Vagina (tissue), 2 donors: Measurements from ENCODE around the gene CORO1A. TPM values are rescaled to one million over a fixed set of nuclear protein-coding genes. Genes with fewer than 3 reads are reported as not detected.
"Not testable (repeated sequence)": the region's sequence is repeated elsewhere in the genome, so short reads cannot be mapped to it uniquely, and the experiment has no call there.

Experiments used
- DNase-seq, 2 donors: peaks; one replicate each; pipeline ENCODE4 v3.0.0-alpha.2; 2017; ENCODE audit errors: extremely low spot score in 2 of 2
- H3K27ac ChIP-seq: fragments of 200-600 bp; sonication (generic); one replicate; pipeline ENCODE4 v1.5.1; 2019
- H3K27me3 ChIP-seq: fragments of 200-600 bp; sonication (generic); one replicate; pipeline ENCODE4 v1.5.1; 2019
- H3K36me3 ChIP-seq, 2 donors: fragments of 200-600 bp; sonication (generic); one replicate each; pipeline ENCODE4 v1.5.1; 2017 to 2019
- H3K4me1 ChIP-seq: fragments of 200-600 bp; sonication (generic); one replicate; pipeline ENCODE4 v1.5.1; 2019
- H3K4me3 ChIP-seq, 2 donors: fragments of 200-600 bp; sonication (generic); 1 replicate in 1 of 2; 2 replicates in 1 of 2; pipeline ENCODE4 v1.5.1; 2016 to 2019
- H3K9me3 ChIP-seq: fragments of 200-600 bp; sonication (generic); one replicate; pipeline ENCODE4 v1.5.1; 2019
- POLR2A ChIP-seq, 2 donors: fragments of 450-650 bp; IDR thresholded peaks; one replicate each; pipeline ENCODE4 v1.6.1; 2017; ENCODE audit warnings: antibody characterized with exemption in 2 of 2, mild to moderate bottlenecking in 2 of 2, moderate library complexity in 2 of 2
- POLR2AphosphoS5 ChIP-seq, 2 donors: sonication (generic); formaldehyde crosslinking; IDR thresholded peaks; one replicate each; pipeline ENCODE4 v1.9.0; 2017; ENCODE audit warnings: antibody characterized with exemption in 2 of 2, mild to moderate bottlenecking in 2 of 2, low read depth in 1 of 2; ENCODE audit not compliant: insufficient read depth in 1 of 2
- intact Hi-C: fragments of 100-400 bp; cut with DNase I; formaldehyde crosslinking; loops from one replicate; pipeline ENCODE4 v1.15.1; 2023
- total RNA-seq: library from RNA; depleted of rRNA; stranded (reverse); fragments of >200 nt; gene quantifications from one replicate; pipeline ENCODE4 v1.2.3, GENCODE V29; 2016
- TF ChIP-seq, protein P1 (sequence below), 3 experiments: fragments of 450-650 bp in 2 of 3; fragments of 200-600 bp in 1 of 3; sonication (generic) in 1 of 3; IDR thresholded peaks; one replicate each; pipeline ENCODE4 v1.5.1; 2017 to 2019; ENCODE audit warnings: antibody characterized with exemption in 3 of 3, mild to moderate bottlenecking in 2 of 3, moderate library complexity in 2 of 3

CORO1A gene
- total RNA-seq, 1 donor from 2014 or later, result 51.1 TPM

DNA sequence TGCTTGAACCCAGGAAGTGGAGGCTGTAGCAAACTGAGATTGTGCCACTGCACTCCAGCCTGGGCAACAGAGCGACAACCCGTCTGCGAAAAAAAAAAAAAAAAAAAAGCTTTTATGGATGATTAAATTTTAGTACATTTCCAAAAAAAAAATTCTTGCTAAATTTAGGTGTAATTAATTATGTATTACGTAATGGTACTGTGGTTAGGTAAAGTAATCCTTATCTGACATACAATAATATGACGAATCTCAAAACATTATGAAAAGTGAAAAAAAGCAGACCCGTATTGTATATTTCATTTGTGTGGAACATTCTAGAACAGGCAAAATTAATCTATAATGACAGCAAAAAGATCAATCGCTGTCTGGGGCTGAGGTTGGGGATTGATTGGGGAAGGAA, 10.3 kb upstream of the CORO1A start:
- no peak overlapping the region for H3K4me3 ChIP-seq
- H3K27me3 ChIP-seq, result no peaks in the 10 kb centered on the region
- H3K4me1 ChIP-seq, result no peaks in the 10 kb centered on the region
- H3K27ac ChIP-seq, result no peak overlapping the region
- intact Hi-C loops, result no loop called here
- no peak for DNase-seq
- H3K9me3 ChIP-seq, result no peaks in the 10 kb centered on the region
- H3K36me3 ChIP-seq, result no peaks in the 10 kb centered on the region
- TF ChIP-seq, protein P1, sequence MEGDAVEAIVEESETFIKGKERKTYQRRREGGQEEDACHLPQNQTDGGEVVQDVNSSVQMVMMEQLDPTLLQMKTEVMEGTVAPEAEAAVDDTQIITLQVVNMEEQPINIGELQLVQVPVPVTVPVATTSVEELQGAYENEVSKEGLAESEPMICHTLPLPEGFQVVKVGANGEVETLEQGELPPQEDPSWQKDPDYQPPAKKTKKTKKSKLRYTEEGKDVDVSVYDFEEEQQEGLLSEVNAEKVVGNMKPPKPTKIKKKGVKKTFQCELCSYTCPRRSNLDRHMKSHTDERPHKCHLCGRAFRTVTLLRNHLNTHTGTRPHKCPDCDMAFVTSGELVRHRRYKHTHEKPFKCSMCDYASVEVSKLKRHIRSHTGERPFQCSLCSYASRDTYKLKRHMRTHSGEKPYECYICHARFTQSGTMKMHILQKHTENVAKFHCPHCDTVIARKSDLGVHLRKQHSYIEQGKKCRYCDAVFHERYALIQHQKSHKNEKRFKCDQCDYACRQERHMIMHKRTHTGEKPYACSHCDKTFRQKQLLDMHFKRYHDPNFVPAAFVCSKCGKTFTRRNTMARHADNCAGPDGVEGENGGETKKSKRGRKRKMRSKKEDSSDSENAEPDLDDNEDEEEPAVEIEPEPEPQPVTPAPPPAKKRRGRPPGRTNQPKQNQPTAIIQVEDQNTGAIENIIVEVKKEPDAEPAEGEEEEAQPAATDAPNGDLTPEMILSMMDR (IDR thresholded peaks at IDR 0.05), result no peak
- TF ChIP-seq POLR2A (IDR thresholded peaks at IDR 0.05), result no peak
- TF ChIP-seq POLR2AphosphoS5 (IDR thresholded peaks at IDR 0.05; ENCODE audit: insufficient read depth in 1 of 2, low read depth in 1 of 2), result no peak

DNA sequence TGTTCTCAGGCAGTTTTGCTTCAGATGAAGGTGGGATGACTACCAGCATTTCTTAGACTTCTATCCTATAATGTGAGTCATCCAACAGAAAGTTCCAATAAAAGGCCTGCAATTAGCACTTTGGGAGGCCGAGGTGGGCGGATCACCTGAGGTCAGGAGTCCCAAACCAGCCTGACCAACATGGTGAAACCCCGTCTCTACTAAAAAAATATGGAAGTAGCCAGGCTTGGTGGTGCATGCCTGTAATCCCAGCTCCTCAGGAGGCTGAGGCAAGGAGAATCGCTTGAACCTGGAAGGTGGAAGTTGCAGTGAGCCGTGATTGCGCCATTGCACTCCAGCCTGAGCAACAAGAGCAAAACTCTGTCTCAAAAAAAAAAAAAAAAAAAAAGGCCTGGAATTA, 6.5 kb upstream of the CORO1A start:
- H3K4me3 ChIP-seq, H3K27ac ChIP-seq, intact Hi-C loops, H3K36me3 ChIP-seq, H3K9me3 ChIP-seq, DNase-seq, H3K4me1 ChIP-seq, H3K27me3 ChIP-seq: not testable (repeated sequence)

DNA sequence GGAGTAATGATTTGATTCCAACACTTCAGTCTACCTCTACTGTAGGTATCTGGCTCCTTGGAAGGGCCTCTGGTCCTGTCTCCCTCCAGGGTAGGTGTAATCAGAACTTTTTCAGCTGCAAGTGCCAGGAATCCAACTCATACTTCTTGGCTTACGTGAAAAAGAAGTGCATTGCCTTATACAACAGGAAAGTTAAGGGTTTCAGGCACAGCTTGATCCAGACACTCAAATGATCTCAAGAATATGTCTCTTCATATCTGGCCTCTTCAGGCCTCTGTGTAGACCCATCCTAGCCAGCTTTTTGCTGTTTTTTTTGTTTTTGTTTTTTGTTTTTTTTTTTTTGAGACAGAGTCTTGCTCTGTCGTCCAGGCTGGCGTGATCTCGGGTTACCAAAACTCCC, 4.2 kb upstream of the CORO1A start:
- no peak overlapping the region for H3K4me3 ChIP-seq
- intact Hi-C loops, result no loop called here
- H3K4me1 ChIP-seq, result peaks cover 11% of the 10 kb centered on the region
- H3K9me3 ChIP-seq, result no peaks in the 10 kb centered on the region
- no peak overlapping the region for H3K27ac ChIP-seq
- DNase-seq, result no peak
- no peak for TF ChIP-seq POLR2A (IDR thresholded peaks at IDR 0.05)
- TF ChIP-seq, protein P1 (IDR thresholded peaks at IDR 0.05), result no peak
- no peak for TF ChIP-seq POLR2AphosphoS5 (IDR thresholded peaks at IDR 0.05; ENCODE audit: insufficient read depth in 1 of 2, low read depth in 1 of 2)
- no peaks in the 10 kb centered on the region for H3K36me3 ChIP-seq
- no peaks in the 10 kb centered on the region for H3K27me3 ChIP-seq

DNA sequence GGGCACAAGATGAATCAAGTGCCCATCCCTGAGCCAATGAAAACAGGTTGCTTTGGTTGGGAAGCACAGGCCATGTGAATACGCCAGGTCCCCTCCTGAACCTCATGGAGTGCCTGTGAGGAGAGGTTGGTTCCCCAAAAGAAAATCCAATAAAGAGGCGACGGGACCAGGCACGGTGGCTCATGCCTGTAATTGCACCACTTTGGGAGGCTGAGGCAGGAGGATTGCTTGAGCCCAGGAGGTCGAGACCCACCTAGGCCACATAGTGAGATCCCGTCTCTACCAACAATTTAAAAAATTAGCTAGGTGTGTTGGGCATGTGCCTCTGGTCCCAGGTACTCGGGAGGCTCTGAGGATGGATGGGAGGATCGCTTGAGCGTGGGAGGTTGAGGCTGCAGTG, 3.5 kb upstream of the CORO1A start:
- no peaks in the 10 kb centered on the region for H3K36me3 ChIP-seq
- no peak for DNase-seq
- TF ChIP-seq POLR2A (IDR thresholded peaks at IDR 0.05), result no peak
- TF ChIP-seq, protein P1 (IDR thresholded peaks at IDR 0.05), result no peak
- TF ChIP-seq POLR2AphosphoS5 (IDR thresholded peaks at IDR 0.05; ENCODE audit: insufficient read depth in 1 of 2, low read depth in 1 of 2), result no peak
- intact Hi-C loops, result no loop called here
- no peak overlapping the region for H3K4me3 ChIP-seq
- H3K27ac ChIP-seq, result no peak overlapping the region
- peaks cover 15% of the 10 kb centered on the region for H3K4me1 ChIP-seq
- H3K27me3 ChIP-seq, result no peaks in the 10 kb centered on the region
- no peaks in the 10 kb centered on the region for H3K9me3 ChIP-seq

DNA sequence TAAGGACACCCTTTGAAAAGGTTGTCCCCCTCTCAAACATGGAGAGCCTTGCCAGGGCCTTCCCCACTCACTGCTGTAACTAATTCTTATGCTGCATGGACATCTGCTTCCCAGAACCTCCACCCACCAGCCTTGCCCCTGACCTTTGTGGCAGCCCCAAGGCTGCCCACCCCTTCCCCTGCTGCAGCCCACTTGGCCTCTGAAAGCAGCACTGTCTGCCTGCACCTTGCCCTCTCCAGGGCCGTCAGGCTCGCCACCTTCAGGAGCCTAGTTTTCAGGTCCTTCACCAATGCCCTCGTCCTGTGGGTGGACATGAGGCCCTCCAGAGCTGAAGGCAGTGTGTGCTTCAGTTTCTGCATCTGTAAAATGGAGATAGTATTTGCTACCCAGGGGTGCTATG, 2.7 kb upstream of the CORO1A start:
- no peaks in the 10 kb centered on the region for H3K9me3 ChIP-seq
- no peak overlapping the region for H3K27ac ChIP-seq
- H3K36me3 ChIP-seq, result no peaks in the 10 kb centered on the region
- intact Hi-C loops, result no loop called here
- DNase-seq, result no peak
- H3K4me3 ChIP-seq, result no peak overlapping the region
- H3K27me3 ChIP-seq, result no peaks in the 10 kb centered on the region
- no peak for TF ChIP-seq POLR2A (IDR thresholded peaks at IDR 0.05)
- TF ChIP-seq, protein P1 (IDR thresholded peaks at IDR 0.05), result no peak
- TF ChIP-seq POLR2AphosphoS5 (IDR thresholded peaks at IDR 0.05; ENCODE audit: insufficient read depth in 1 of 2, low read depth in 1 of 2), result no peak
- peaks cover 15% of the 10 kb centered on the region for H3K4me1 ChIP-seq
